HT-29 (cell line): ENCODE data around the gene ZNF783. TPM values are rescaled to one million over a fixed set of nuclear protein-coding genes. Genes with fewer than 3 reads are reported as not detected.
"Not testable (repeated sequence)": the region's sequence is repeated elsewhere in the genome, so short reads cannot be mapped to it uniquely, and the experiment has no call there.

Source experiments
- DNase-seq: peaks from one replicate; pipeline ENCODE4 v3.0.0-alpha.2; 2015; ENCODE audit warnings: low spot score
- total RNA-seq: library from RNA; depleted of rRNA; stranded (reverse); fragments of >200 nt; shearing (Covaris generic); gene quantifications from 2 replicates; pipeline ENCODE4 v1.2.3, GENCODE V29; 2014

Gene ZNF783
- total RNA-seq, 1 experiment from 2014 or later, result 22.9 TPM

DNA sequence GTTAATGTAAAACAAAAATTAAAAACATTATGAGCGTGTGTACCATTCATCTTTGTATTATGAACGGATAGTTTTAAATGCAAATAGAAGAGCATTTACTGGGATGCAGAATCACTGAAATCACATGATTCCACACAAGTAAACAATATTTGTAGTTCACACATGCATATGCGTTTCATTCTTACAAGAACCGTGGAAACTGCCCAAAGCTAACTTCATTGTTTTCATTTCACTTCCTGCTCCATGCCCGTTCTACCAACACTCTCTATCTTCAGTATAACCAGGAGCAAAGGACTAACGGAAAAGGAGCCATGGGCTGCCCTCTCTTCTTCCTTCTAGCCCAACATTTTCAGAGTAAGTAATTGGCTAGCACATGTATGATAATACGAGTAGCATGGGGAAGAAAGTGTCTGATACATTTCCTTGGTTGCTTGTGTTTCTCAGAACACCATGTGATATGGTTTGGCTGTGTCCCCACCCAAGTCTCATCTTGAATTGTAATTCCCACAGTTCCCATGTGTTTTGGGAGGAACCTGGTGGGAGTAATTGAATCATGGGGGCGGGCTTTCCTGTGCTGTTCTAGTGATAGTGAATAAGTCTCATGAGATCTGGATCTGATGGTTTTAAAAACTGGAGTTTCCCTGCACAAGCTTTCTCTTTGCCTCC is 38.8 kb downstream of the ZNF783 start:
- no peak for DNase-seq

DNA sequence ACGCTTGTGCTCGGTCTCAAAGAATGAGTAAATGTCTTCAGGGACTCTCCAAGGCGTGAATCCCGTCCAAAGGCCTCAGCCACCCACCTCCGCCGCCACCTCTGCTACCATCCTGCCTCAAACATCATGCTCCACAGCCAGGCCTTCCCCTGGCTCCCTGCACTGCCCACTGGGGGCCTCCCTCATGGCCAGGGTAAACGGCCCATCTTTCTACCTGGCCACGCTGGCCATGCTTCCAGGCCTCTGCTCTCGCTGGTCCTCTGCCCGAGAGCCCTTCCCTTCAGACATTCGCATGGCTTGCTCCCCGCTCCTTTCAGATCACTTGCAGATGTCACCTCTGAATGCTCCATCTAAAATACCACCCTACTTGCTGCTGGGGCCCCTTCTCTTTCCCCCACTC is 40.2 kb downstream of the ZNF783 start:
- DNase-seq, result no peak

DNA sequence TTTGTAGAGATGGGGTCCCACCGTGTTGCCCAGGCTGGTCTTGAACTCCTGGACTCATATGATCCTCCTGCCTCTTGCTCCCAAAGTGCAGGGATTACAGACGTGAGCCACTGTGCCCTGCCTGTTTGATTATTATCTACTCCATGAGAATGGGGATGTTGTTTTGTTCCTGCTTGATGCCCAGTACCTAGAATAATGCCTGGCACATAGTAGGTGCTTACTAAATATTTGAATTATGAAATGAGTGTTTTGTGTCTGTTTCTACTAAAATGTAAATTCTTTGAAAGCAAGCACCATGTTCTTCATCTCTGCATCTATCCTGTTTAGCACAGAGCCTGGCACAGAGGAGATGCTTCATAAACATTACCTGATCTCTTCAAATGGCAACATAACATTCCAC is 40.9 kb downstream of the ZNF783 start:
- DNase-seq, result no peak

GRCh38 chr7:149304006-149304405 is 42.0 kb downstream of the ZNF783 start:
- no peak for DNase-seq

GRCh38 chr7:149306854-149307253 is 44.9 kb downstream of the ZNF783 start:
- DNase-seq, result no peak

DNA sequence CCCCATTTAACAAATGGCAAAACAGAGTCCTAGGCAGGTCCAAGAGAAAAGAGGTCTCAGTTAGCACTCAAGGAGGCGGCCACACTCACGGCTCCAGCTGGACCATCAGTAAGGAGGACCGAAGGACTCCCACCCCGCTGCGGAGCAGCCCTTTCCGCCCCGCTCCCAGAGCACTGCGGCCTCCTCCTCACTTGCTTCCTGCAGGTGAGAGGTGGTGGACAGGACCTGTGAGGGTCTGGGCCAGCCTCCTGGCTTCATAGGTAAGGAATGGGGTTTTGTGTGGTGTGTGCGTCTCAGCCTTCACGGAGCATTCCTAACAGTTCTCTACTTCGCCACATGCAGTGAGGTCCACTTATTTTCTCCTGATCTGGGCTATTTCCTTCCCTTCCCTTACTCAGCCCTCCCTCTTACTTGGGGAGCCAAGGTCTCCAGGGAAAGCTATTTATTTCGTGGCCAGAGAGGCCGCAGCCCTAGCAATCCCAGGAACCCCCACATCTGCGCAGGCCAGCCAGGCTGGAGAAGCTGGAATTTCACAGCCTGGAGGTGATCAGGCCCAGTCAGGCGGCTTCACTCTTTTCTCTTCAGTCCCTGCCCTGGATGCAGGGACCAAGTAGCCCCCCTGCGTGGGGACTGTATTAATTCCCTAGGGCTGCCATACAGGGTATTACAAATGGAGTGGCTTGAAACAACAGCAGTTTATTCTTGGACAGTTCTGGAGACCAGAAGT is 45.9 kb downstream of the ZNF783 start:
- DNase-seq, result no peak

DNA sequence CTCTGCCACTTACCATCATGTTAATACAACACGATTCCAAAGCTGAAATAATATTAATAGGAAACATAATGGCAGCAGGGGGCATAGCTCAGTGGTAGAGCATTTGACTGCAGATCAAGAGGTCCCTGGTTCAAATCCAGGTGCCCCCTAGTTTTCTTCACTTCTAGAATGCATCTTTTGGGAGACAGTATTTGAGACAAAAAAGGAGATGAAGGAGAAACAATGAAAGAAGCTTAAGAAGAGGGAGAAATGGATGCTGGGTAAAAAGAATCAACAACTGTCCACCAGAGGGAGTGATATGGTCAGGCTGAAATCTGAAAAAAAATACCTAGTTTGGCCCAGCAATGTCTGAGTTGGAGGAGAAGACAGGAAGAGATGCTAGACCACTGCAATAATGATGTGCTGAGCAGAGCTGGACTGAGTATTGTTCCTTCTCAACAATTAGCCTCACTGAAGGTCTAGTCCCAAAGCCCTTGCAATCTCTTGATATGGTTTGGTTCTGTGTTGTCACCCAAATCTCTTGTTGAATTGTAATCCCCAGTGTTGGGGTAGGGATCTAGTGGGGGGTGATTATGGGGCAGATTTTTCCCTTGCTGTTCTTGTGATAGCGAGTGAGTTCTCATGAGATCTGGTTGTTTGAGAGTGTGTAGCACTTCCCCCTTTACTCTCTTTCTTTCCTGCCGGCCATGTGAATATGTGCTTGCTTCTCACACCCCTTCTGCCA is 48.3 kb downstream of the ZNF783 start:
- DNase-seq, result peak; percentile 88

DNA sequence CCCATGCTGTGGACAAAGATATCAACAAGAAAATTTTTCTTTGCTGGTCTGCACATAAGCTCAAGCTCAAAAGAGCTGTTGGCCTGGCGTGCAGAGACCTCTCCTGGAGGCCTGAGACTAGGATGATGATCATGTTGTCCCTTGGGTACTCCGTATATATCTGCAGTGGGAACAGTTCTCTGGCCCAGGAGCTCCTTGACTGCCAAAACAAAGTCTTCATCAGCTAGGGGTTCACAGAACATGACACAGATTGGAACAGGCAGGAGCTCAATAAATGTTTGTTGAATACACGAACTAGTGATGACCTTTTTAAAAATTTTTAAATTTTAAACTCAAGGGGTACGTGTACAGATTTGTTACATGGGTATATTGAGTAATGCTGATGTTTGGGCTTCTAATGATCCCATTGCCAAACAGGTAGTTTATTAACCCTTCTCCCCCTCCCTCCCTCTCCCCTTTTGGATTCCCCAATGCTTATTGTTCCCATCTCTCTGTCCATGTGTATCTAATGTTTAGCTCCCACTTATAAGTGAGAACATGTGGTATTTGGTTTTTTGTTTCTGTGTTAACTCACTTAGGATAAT is 49.1 kb downstream of the ZNF783 start:
- no peak for DNase-seq

DNA sequence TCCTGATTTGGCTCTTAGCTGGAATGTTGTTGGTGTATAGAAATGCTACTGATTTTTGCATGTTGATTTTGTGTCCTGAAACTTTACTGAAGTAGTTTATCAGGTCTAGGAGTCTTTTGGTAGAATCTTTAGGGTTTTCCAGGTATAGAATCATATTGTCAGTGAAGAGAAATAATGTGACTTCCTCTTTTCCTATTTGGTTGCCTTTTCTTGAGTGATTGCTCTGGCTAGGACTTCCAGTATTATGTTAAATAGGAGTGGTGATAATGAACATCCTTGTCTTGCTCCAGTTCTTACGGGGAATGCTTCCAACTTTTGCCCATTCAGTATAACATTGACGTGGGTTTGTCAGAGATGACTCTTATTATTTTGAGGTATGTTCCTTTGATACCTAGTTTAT is 52.0 kb downstream of the ZNF783 start:
- no peak for DNase-seq

DNA sequence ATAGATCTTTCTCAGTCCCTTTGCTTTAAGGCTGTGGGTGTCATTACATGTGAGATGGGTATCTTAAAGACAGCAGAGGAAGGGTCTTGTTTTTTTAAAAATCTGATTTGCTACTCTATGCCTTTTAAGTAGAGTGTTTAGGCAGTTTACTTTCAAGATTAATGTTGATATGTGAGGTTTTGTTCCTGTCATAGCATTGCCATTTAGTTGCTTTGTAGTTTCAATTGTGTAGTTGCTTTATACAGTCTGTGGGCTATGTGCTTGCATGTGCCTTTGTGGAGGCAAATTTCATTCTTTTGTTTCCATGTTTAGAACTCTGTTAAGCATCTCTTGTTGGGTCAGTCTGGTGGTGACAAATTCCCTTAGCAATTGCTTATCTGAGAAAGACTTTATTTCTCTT is 54.6 kb downstream of the ZNF783 start:
- DNase-seq, result no peak

- DNase-seq, result no peak
These were observed 55.5 kb downstream of the ZNF783 start for GRCh38 chr7:149317496-149317895.

DNA sequence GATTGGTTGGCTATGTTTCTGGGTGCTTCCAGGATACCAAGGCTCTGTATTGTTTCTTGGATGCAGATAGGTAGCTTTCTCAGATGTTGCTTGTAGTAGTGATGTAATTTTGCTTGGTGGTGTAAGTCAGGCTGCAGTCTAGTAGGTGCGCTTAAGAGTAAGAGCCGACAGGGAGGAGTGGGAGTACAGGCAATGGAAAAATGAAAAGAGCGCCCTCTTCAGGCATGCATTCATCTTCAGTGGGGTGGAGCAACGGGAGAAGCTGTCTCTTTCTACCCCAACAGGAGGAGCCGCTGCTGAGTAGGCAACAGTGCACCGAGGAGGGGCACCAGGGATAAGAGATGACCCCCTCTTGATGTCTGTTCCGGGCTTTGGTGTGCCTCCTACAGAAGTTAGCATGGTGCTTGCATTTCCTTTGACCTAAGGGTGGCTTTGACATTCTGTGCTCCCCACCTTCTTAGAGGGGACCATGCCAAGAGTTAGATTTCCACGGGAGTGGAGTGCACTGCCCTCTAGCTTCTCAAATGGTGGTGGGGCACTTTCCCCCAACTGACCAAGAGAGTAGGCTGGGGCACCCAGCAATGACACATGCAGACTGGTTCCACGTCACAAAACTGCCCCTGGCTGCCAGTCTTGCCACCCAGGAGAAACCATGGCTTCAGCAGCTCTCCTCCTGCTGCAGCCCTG is 56.1 kb downstream of the ZNF783 start:
- peak; percentile 28 for DNase-seq

GRCh38 chr7:149319376-149319775 is 57.4 kb downstream of the ZNF783 start:
- DNase-seq, result no peak

DNA sequence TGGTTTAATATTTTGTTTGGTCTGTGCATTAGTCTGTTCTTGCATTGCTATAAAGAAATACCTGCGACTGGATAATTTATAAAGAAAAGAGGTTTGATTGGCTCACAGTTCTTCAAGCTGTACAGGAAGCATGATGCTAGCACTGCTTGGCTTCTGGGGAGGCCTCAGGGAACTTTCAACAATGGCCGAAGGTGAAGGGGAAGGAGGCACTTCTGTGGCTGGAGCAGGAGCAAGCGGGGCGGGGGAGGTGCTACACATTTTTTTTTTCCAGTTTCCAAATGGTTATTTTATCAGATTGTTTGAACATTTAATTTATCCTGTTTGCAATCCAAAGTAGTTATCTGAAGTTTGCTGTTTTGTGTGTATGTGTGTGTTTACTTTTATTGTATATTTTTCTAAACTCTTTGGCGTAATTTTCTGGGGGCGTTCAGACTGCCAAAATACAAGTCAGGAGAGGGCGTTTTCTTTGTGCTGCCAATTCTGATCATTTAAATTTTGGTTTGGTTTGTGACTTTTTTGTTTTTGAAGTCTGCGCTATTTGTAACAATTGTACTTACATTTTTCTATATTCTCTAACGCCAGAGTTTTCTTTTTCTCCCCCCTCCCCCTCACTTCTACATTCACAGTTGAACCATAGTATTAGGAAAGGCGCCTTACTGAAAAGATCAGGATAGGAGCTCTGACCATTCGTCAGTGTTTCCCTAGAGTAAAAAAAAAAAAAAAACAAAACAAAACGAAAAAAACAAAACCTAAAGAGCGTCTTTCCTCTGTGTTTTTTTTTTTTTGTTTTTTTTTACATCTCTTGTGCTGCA is 58.5 kb downstream of the ZNF783 start:
- no peak for DNase-seq

GRCh38 chr7:149321125-149321905 is 59.3 kb downstream of the ZNF783 start:
- not testable (repeated sequence) for DNase-seq

DNA sequence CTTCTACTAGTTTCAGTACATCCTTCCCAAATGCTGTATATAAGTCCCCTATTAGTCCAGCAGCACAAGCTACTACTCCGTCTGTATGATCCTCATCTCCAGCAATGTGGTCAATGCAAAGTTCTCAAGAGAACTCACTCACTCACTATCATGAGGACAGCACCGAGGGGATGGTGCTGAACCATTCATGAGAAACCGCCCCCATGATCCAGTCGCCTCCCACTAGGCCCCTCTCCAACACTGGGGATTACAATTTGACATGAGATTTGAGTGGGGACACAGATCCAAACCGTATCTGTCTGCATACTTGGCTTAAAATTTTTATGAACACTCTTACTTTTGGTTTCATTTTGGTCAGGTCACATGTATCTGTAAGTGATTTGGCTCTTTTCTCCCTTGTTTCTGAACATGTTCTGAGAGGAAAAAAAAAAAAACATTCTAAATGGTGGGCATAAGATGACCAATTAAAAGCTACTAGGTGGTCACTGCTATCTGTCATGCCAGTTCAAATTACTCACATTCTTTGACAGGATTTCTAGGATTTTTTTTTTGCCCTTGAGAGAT is 60.1 kb downstream of the ZNF783 start:
- DNase-seq, result no peak

GRCh38 chr7:149322737-149323136 is 60.7 kb downstream of the ZNF783 start:
- DNase-seq, result no peak

GRCh38 chr7:149325248-149325647 is 63.3 kb downstream of the ZNF783 start:
- DNase-seq, result no peak

GRCh38 chr7:149329265-149329664 is 67.3 kb downstream of the ZNF783 start:
- DNase-seq, result no peak
